Endodermal cell (in vitro differentiated cells): ENCODE data around the gene TMC3. TPM values are rescaled to one million over a fixed set of nuclear protein-coding genes. Genes with fewer than 3 reads are reported as not detected.

Source experiments
- DNase-seq: peaks from one replicate; pipeline ENCODE4 v3.0.0-alpha.2; 2017
- H3K27ac ChIP-seq: 2 replicates; pipeline ENCODE4 v1.5.1; 2013; ENCODE audit warnings: mild to moderate bottlenecking, low read depth, low read length, moderate library complexity
- H3K27me3 ChIP-seq: 2 replicates; pipeline ENCODE4 v1.6.1; 2013; ENCODE audit warnings: mild to moderate bottlenecking, low read length, moderate library complexity; ENCODE audit not compliant: insufficient read depth, control insufficient read depth, poor library complexity, severe bottlenecking
- H3K36me3 ChIP-seq: 2 replicates; pipeline ENCODE4 v1.7.0; 2013; ENCODE audit warnings: mild to moderate bottlenecking, low read length, moderate library complexity; ENCODE audit not compliant: control insufficient read depth, insufficient read depth
- H3K4me1 ChIP-seq: one replicate; pipeline ENCODE4 v1.7.0; 2013; ENCODE audit warnings: low read length; ENCODE audit not compliant: control insufficient read depth, insufficient read depth
- H3K4me3 ChIP-seq: 2 replicates; pipeline ENCODE4 v1.5.1; 2013; ENCODE audit warnings: mild to moderate bottlenecking, low read length, moderate library complexity
- H3K9ac ChIP-seq: 2 replicates; pipeline ENCODE4 v1.6.1; 2013; ENCODE audit warnings: mild to moderate bottlenecking, low read length, moderate library complexity; ENCODE audit not compliant: poor library complexity, severe bottlenecking; ENCODE audit errors: extremely low read depth
- H3K9me3 ChIP-seq: 2 replicates; pipeline ENCODE4 v1.6.1; 2013; ENCODE audit warnings: mild to moderate bottlenecking, low read length, moderate library complexity; ENCODE audit not compliant: control insufficient read depth
- H3K27ac Mint-ChIP-seq: 2 replicates; pipeline ENCODE4 v1.8.0; 2020; ENCODE audit warnings: mixed read lengths
- H3K27me3 Mint-ChIP-seq: 2 replicates; pipeline ENCODE4 v1.8.0; 2021; ENCODE audit warnings: mild to moderate bottlenecking, mixed read lengths; ENCODE audit not compliant: insufficient read depth
- H3K36me3 Mint-ChIP-seq: 2 replicates; pipeline ENCODE4 v1.8.0; 2020; ENCODE audit warnings: low read depth, mixed read lengths
- H3K4me1 Mint-ChIP-seq: 2 replicates; pipeline ENCODE4 v1.8.0; 2020; ENCODE audit warnings: mixed read lengths
- H3K4me3 Mint-ChIP-seq: 2 replicates; pipeline ENCODE4 v1.8.0; 2020; ENCODE audit warnings: mild to moderate bottlenecking, moderate library complexity, mixed read lengths
- H3K9me3 Mint-ChIP-seq: 2 replicates; pipeline ENCODE4 v1.8.0; 2020; ENCODE audit warnings: mild to moderate bottlenecking, mixed read lengths
- WGBS, 2 experiments: methylation state at CpG; one replicate each; pipeline versions ENCODE4 v1.1.5 to v1.1.7; 2013; ENCODE audit warnings: missing lambda C conversion rate in 2 of 2, mixed read lengths in 1 of 2; ENCODE audit not compliant: insufficient coverage in 1 of 2, insufficient read length in 1 of 2; 5-methylcytosine and 5-hydroxymethylcytosine counted together
- total RNA-seq, 2 donors: library from RNA; stranded (reverse); fragmentation: NEBNext Ultra II Directional in 1 of 2; extraction: Animal tissue kit (Norgen Biotek cat#: 25700) in 1 of 2; gene quantifications; 2 replicates in 1 of 2; 3 replicates in 1 of 2; pipeline ENCODE4 v1.2.1, GENCODE V29; 2021
- TF ChIP-seq, protein P1 (sequence below): fragments of 200-600 bp; sonication (generic); conservative IDR thresholded peaks from 2 replicates; pipeline ENCODE4 v1.5.0; 2021; ENCODE audit warnings: antibody characterized with exemption, mild to moderate bottlenecking

TMC3 gene
- total RNA-seq, 2 donors from 2014 or later: not detected

DNA sequence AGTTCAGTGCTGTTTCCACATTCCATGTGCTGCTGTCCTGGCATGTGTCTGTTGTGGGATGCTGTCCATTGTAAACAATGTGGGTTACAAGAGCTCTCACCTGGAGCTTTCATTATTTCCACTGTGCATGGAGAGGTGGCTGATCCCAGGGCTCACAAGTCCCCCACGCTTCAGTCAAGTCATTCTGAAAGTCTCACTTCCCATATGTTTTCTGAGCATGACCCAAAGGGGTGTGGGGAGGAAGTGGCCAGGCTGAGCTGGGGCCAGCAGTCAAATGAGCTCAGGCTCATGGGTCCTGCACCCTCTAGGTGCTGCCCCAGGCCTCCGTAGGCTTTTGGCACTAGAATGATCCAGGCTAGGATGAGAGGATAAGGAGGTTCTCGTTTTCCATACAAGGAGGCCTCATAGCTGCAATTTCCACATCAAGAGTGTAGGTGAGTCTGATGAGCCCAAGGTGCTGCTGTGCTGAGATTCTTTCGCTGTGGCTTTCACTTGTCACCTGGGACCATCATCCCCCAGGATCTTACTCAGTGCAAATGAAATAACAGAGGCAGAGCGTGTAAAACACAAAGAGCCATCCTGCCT, 72.1 kb downstream of the TMC3 start:
- Mint-ChIP-seq H3K9me3 (no peaks in the 10 kb centered on the region), H3K4me1 (peaks cover 4% of the 10 kb centered on the region), H3K27me3 (peaks cover 13% of the 10 kb centered on the region), H3K4me3 (no peak overlapping the region), H3K27ac (no peak overlapping the region), H3K36me3 (no peaks in the 10 kb centered on the region)
- Histone ChIP-seq H3K4me1 (no peaks in the 10 kb centered on the region), H3K9ac (no peak overlapping the region), H3K36me3 (no peaks in the 10 kb centered on the region), H3K27me3 (no peaks in the 10 kb centered on the region), H3K9me3 (no peaks in the 10 kb centered on the region), H3K4me3 (no peak overlapping the region), H3K27ac (no peak overlapping the region)
- no peak for DNase-seq
- TF ChIP-seq, protein P1, sequence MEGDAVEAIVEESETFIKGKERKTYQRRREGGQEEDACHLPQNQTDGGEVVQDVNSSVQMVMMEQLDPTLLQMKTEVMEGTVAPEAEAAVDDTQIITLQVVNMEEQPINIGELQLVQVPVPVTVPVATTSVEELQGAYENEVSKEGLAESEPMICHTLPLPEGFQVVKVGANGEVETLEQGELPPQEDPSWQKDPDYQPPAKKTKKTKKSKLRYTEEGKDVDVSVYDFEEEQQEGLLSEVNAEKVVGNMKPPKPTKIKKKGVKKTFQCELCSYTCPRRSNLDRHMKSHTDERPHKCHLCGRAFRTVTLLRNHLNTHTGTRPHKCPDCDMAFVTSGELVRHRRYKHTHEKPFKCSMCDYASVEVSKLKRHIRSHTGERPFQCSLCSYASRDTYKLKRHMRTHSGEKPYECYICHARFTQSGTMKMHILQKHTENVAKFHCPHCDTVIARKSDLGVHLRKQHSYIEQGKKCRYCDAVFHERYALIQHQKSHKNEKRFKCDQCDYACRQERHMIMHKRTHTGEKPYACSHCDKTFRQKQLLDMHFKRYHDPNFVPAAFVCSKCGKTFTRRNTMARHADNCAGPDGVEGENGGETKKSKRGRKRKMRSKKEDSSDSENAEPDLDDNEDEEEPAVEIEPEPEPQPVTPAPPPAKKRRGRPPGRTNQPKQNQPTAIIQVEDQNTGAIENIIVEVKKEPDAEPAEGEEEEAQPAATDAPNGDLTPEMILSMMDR: no peak
- 89 to 90% methylated on average over 3 to 5 of the region's 5 CpGs for WGBS, 2 experiments

DNA sequence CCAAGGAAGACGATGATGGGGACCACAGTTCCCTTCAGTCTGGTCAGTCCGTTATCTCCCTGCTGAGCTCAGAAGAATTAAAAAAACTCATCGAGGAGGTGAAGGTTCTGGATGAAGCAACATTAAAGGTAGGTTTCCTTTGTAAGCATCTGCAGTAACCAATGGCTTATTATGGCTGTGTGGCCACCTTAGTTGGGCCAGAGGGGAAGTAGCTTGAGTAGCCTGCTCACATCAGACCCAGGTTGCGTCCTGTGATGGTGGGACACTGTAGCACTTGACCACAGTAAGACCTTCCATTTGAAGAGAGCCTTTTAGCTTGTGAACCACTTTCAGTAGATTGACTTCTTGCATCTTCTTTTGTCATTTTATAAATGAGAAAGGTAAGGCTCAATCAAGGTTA, 72.6 kb downstream of the TMC3 start:
- no peaks in the 10 kb centered on the region for H3K9me3 ChIP-seq
- Mint-ChIP-seq H3K27ac (no peak overlapping the region), H3K27me3 (peaks cover 15% of the 10 kb centered on the region), H3K36me3 (no peaks in the 10 kb centered on the region), H3K4me3 (no peak overlapping the region), H3K4me1 (peaks cover 9% of the 10 kb centered on the region), H3K9me3 (no peaks in the 10 kb centered on the region)
- 93 to 100% methylated on average over 2 to 4 of the region's 4 CpGs for WGBS, 2 experiments
- no peaks in the 10 kb centered on the region for H3K4me1 ChIP-seq
- H3K36me3 ChIP-seq: no peaks in the 10 kb centered on the region
- no peak overlapping the region for H3K4me3 ChIP-seq
- H3K9ac ChIP-seq: no peak overlapping the region
- H3K27ac ChIP-seq: no peak overlapping the region
- DNase-seq: no peak
- H3K27me3 ChIP-seq: no peaks in the 10 kb centered on the region
- TF ChIP-seq, protein P1: no peak

DNA sequence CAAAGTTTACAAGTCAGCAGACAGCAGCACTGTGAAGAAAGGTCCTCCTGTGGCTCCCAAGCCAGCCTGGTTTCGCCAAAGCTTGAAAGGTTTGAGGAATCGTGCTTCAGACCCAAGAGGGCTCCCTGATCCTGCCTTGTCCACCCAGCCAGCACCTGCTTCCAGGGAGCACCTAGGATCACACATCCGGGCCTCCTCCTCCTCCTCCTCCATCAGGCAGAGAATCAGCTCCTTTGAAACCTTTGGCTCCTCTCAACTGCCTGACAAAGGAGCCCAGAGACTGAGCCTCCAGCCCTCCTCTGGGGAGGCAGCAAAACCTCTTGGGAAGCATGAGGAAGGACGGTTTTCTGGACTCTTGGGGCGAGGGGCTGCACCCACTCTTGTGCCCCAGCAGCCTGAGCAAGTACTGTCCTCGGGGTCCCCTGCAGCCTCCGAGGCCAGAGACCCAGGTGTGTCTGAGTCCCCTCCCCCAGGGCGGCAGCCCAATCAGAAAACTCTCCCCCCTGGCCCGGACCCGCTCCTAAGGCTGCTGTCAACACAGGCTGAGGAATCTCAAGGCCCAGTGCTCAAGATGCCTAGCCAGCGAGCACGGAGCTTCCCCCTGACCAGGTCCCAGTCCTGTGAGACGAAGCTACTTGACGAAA, 74.3 kb downstream of the TMC3 start:
- H3K27ac ChIP-seq: no peak overlapping the region
- no peak overlapping the region for H3K4me3 Mint-ChIP-seq
- no peaks in the 10 kb centered on the region for H3K4me1 ChIP-seq
- no peak overlapping the region for H3K4me3 ChIP-seq
- H3K27me3 ChIP-seq: no peaks in the 10 kb centered on the region
- WGBS, 2 experiments: 88 to 89% methylated on average over 6 to 14 of the region's 14 CpGs
- H3K9me3 ChIP-seq: no peaks in the 10 kb centered on the region
- H3K27ac Mint-ChIP-seq: no peak overlapping the region
- no peaks in the 10 kb centered on the region for H3K36me3 ChIP-seq
- TF ChIP-seq, protein P1: no peak
- H3K4me1 Mint-ChIP-seq: peaks cover 10% of the 10 kb centered on the region
- no peak overlapping the region for H3K9ac ChIP-seq
- no peak for DNase-seq
- H3K36me3 Mint-ChIP-seq: no peaks in the 10 kb centered on the region
- H3K9me3 Mint-ChIP-seq: no peaks in the 10 kb centered on the region
- peaks cover 26% of the 10 kb centered on the region for H3K27me3 Mint-ChIP-seq
